Measurements from ENCODE around the gene CANX. TPM values are rescaled to one million over a fixed set of nuclear protein-coding genes. Genes with fewer than 3 reads are reported as not detected.
"Not testable (repeated sequence)": the region's sequence is repeated elsewhere in the genome, so short reads cannot be mapped to it uniquely, and the experiment has no call there.

CANX gene
- total RNA-seq, 1 donor from 2014 or later, result 451 TPM

DNA sequence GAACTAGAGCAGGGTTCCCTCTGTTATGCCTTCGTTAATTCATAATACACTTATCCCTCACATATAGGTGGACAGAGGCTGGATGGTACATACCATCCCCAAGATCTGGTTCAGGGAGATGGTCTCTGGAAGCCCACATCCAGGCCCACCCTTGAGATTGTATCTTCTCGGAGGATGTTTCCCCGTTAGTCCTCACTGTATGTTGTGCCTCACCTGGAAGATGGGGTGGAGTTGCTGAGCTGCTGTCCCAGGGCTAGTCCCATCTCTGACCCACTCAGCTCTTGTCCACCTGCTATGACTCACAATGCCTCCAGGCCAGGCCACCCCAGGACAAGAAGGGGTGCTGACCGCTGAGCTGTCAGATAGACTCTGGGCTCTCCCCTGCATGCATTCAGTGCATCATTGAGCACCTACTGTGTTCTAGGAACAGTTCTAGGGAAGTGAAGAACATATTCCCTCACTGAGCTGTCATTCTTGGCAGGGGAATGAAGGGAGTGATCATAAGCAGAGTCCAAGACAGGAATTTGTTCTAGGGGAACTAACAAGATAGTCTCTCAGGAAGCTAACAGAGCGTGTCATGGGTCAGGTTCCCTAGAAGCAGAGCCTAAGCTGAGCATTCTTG is 17.9 kb upstream of the CANX start, which contains the start of gene CBY3:
CBY3 (minus strand) TSS at position 255 of the 622 bp plus-strand sequence; CDS start at position 139, 116 bp downstream.
- H3K4me1 Mint-ChIP-seq (ENCODE audit: low read depth), result peaks cover 21% of the 10 kb centered on the region
- H3K27ac Mint-ChIP-seq, result no peak within 1 kb of the TSS
- intact Hi-C loops (cut with micrococcal nuclease), result no loop called here
- no peak for DNase-seq (ENCODE audit: low spot score)
- peak within 1 kb of the TSS; percentile 63 for H3K4me3 Mint-ChIP-seq
- no peaks in the 10 kb centered on the region for H3K27me3 Mint-ChIP-seq (ENCODE audit: insufficient read depth)
- H3K9me3 Mint-ChIP-seq, result peaks cover 4% of the 10 kb centered on the region
- peaks cover 15% of the 10 kb centered on the region for H3K36me3 Mint-ChIP-seq (ENCODE audit: low read depth)

DNA sequence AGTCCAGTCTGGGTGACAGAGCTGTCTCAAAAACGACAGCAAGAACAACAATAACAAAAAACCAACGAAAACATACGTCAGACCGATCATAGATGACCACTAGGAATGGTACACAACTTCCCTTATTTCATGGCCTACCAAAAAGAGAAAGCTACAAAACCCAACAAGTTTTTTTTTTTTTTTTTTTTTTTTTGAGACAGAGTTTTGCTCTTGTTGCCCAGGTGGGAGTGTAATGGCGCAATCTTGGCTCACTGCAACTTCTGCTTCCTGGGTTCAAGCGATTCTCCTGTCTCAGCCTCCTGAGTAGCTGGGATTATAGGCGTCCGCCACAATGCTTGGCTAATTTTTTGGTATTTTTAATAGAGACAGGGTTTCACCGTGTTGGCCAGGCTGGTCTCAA is 9.6 kb upstream of the CANX start:
- H3K4me3 Mint-ChIP-seq; intact Hi-C loops (cut with micrococcal nuclease); H3K27me3 Mint-ChIP-seq (ENCODE audit: insufficient read depth); H3K4me1 Mint-ChIP-seq (ENCODE audit: low read depth); H3K36me3 Mint-ChIP-seq (ENCODE audit: low read depth); H3K9me3 Mint-ChIP-seq; DNase-seq (ENCODE audit: low spot score); H3K27ac Mint-ChIP-seq: not testable (repeated sequence)

DNA sequence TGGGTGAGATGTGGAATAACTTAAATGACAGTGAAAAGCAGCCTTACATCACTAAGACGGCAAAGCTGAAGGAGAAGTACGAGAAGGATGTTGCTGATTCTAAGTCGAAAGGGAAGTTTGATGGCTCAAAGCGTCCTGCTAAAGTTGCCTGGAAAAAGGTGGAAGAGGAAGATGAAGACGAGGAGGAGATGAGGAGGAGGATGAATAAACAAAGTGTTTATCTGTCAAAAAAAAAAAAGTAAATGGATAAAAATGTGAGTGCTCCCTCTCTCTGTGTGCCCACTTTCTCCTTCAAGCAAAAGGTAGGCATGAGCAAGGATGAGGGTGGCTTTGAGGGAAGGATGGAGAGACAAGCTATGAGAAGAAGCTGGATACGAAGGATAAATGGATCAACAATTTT is 4.2 kb upstream of the CANX start:
- Mint-ChIP-seq H3K27ac (no peak overlapping the region), H3K4me3 (no peak overlapping the region), H3K9me3 (no peaks in the 10 kb centered on the region), H3K36me3 (ENCODE audit: low read depth) (peaks cover 4% of the 10 kb centered on the region), H3K27me3 (ENCODE audit: insufficient read depth) (no peaks in the 10 kb centered on the region), H3K4me1 (ENCODE audit: low read depth) (peaks cover 13% of the 10 kb centered on the region)
- intact Hi-C loops (cut with micrococcal nuclease), result loop anchor here (10.0 kb wide), 3 partner anchors 600 to 1070 kb away; partner anchors contain the start of genes CLK4, CNOT6 and MAPK9
- no peak for DNase-seq (ENCODE audit: low spot score)

GRCh38 chr5:179696603-179697002 is 2.2 kb upstream of the CANX start:
- no peaks in the 10 kb centered on the region for H3K9me3 Mint-ChIP-seq
- H3K4me3 Mint-ChIP-seq, result no peak overlapping the region
- intact Hi-C loops (cut with micrococcal nuclease), result loop anchor here (5.0 to 10.0 kb wide), 4 partner anchors 211 to 1072 kb away; partner anchors contain the start of genes CLK4, CNOT6, MAPK9 and TBC1D9B
- H3K27ac Mint-ChIP-seq, result peak overlapping the region; percentile 9
- DNase-seq (ENCODE audit: low spot score), result no peak
- H3K4me1 Mint-ChIP-seq (ENCODE audit: low read depth), result peaks cover 21% of the 10 kb centered on the region
- peaks cover 10% of the 10 kb centered on the region for H3K36me3 Mint-ChIP-seq (ENCODE audit: low read depth)
- no peaks in the 10 kb centered on the region for H3K27me3 Mint-ChIP-seq (ENCODE audit: insufficient read depth)

DNA sequence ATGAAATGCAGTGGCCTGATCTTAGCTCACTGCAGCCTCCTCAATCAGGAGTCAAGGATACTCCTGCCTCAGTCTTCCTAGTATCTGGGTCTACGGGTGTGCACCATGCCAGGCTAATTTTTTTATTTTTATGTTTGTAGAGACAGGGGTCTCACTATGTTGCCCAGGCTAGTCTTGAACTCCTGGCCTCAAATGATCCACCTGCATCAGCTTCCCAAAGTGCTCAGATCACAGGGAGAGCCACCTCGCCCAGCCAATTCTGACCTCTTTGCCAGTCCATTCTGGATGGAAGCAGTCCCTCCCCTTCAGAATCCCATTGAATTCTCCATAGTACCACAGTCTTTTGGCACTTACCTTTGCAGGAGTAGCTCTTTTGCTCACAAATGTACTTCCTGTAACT is 1.7 kb upstream of the CANX start:
- intact Hi-C loops (cut with micrococcal nuclease), result loop anchor here (5.0 to 10.0 kb wide), 4 partner anchors 210 to 1072 kb away; partner anchors contain the start of genes CLK4, CNOT6, MAPK9 and TBC1D9B
- peaks cover 11% of the 10 kb centered on the region for H3K36me3 Mint-ChIP-seq (ENCODE audit: low read depth)

GRCh38 chr5:179697543-179697942 is 1.2 kb upstream of the CANX start:
- H3K27me3 Mint-ChIP-seq (ENCODE audit: insufficient read depth); H3K9me3 Mint-ChIP-seq; DNase-seq (ENCODE audit: low spot score): not testable (repeated sequence)
- H3K27ac Mint-ChIP-seq, result peak overlapping the region; percentile 100
- peak overlapping the region; percentile 100 for H3K4me3 Mint-ChIP-seq
- peaks cover 26% of the 10 kb centered on the region for H3K4me1 Mint-ChIP-seq (ENCODE audit: low read depth)
- intact Hi-C loops (cut with micrococcal nuclease), result loop anchor here (5.0 to 10.0 kb wide), 4 partner anchors 210 to 1073 kb away; partner anchors contain the start of genes CLK4, CNOT6, MAPK9 and TBC1D9B
- peaks cover 15% of the 10 kb centered on the region for H3K36me3 Mint-ChIP-seq (ENCODE audit: low read depth)

More for the DNA sequence above, 1.7 kb upstream of the CANX start:
- H3K4me3 Mint-ChIP-seq, result peak overlapping the region; percentile 100
- H3K4me1 Mint-ChIP-seq (ENCODE audit: low read depth), result peaks cover 22% of the 10 kb centered on the region
- DNase-seq (ENCODE audit: low spot score), result no peak
- peak overlapping the region; percentile 100 for H3K27ac Mint-ChIP-seq
- H3K9me3 Mint-ChIP-seq, result no peaks in the 10 kb centered on the region
- H3K27me3 Mint-ChIP-seq (ENCODE audit: insufficient read depth), result no peaks in the 10 kb centered on the region

- Mint-ChIP-seq H3K27ac (peak overlapping the region; percentile 100), H3K4me3 (peak overlapping the region; percentile 100), H3K4me1 (ENCODE audit: low read depth) (peaks cover 27% of the 10 kb centered on the region), H3K36me3 (ENCODE audit: low read depth) (peaks cover 16% of the 10 kb centered on the region), H3K27me3 (ENCODE audit: insufficient read depth) (no peaks in the 10 kb centered on the region), H3K9me3 (no peaks in the 10 kb centered on the region)
- intact Hi-C loops (cut with micrococcal nuclease), result loop anchor here (1.0 to 10.0 kb wide), 12 partner anchors 20 to 1073 kb away; partner anchors contain the start of genes CLK4, CNOT6, HNRNPH1 and MAML1
- peak; percentile 99 for DNase-seq (ENCODE audit: low spot score)
These were observed 503 bp upstream of the CANX start for GRCh38 chr5:179697993-179698934.

DNA sequence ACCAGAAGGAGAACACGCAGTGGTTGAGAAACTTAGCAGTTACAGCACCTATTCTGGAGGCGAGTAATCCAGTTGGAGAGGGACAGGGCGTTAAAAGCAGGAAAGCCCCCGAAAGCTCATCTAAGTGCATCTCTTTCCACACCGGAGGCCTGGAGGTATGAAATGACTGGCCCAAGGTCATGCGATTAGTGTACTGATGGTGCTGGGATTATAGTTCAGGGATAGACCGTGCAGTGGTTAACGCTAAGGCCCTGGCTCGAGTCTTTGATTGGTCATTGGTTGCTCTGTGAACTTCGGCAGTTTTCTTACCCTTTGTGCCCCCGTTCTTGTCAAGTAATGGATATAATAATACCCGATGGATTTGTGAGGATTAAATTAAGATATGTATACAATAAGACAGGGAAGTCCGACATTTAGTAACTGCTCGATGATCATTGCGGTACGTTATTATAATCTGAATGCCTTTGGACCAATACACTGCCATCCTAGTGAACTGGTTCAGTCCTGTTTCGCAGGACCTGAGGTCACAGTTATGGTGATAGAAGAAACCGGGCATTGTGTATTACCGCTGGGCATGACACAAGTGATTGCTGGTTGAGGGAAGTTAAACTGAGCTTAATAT is 960 bp downstream of the CANX start:
- Mint-ChIP-seq H3K4me1 (ENCODE audit: low read depth) (peaks cover 36% of the 10 kb centered on the region), H3K27me3 (ENCODE audit: insufficient read depth) (no peaks in the 10 kb centered on the region), H3K4me3 (peak overlapping the region; percentile 100), H3K36me3 (ENCODE audit: low read depth) (peaks cover 22% of the 10 kb centered on the region), H3K9me3 (no peaks in the 10 kb centered on the region), H3K27ac (peak overlapping the region; percentile 99)
- intact Hi-C loops (cut with micrococcal nuclease), result loop anchor here (2.0 to 10.0 kb wide), 7 partner anchors 41 to 1075 kb away; partner anchors contain the start of genes CLK4, CNOT6, MAPK9 and MRNIP
- peak; percentile 27 for DNase-seq (ENCODE audit: low spot score)

GRCh38 chr5:179700401-179700918 is 1.7 kb downstream of the CANX start:
- peak overlapping the region; percentile 99 for H3K27ac Mint-ChIP-seq
- H3K4me1 Mint-ChIP-seq (ENCODE audit: low read depth), result peaks cover 39% of the 10 kb centered on the region
- peaks cover 26% of the 10 kb centered on the region for H3K36me3 Mint-ChIP-seq (ENCODE audit: low read depth)
- H3K27me3 Mint-ChIP-seq (ENCODE audit: insufficient read depth), result no peaks in the 10 kb centered on the region
- intact Hi-C loops (cut with micrococcal nuclease), result no loop called here
- H3K4me3 Mint-ChIP-seq, result peak overlapping the region; percentile 100
- no peak for DNase-seq (ENCODE audit: low spot score)
- H3K9me3 Mint-ChIP-seq, result no peaks in the 10 kb centered on the region

DNA sequence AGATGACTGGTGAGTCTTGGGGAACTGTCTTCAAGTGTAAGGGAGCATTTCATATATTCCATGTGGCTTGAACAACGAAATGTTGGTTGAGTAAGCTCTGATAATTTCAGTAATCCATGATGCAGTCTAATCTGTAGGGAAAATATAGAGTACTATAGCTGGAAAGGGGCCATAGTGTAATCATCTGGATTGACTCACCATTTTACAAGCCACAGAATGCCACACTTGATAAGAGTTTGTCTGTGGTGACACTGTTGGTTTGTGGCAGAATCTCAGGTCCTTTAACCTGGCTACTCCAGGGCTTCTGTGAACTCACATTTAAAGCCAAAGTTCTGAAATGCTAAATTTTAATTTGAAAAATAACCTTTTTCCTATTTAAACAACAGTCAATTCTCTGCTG is 17.5 kb downstream of the CANX start:
- no peak for DNase-seq (ENCODE audit: low spot score)
- Mint-ChIP-seq H3K27ac (peak overlapping the region; percentile 85), H3K36me3 (ENCODE audit: low read depth) (peaks cover 38% of the 10 kb centered on the region), H3K4me1 (ENCODE audit: low read depth) (peaks cover 15% of the 10 kb centered on the region), H3K9me3 (no peaks in the 10 kb centered on the region), H3K27me3 (ENCODE audit: insufficient read depth) (no peaks in the 10 kb centered on the region), H3K4me3 (no peak overlapping the region)
- intact Hi-C loops (cut with micrococcal nuclease), result loop anchor here (2.0 kb wide), 1 partner anchor 15 kb away; no protein-coding TSS in a partner anchor

GRCh38 chr5:179720222-179720621 is 21.5 kb downstream of the CANX start:
- intact Hi-C loops (cut with micrococcal nuclease), result no loop called here
- H3K27me3 Mint-ChIP-seq (ENCODE audit: insufficient read depth), result no peaks in the 10 kb centered on the region
- no peak for DNase-seq (ENCODE audit: low spot score)
- no peak overlapping the region for H3K4me3 Mint-ChIP-seq
- no peaks in the 10 kb centered on the region for H3K9me3 Mint-ChIP-seq
- no peak overlapping the region for H3K27ac Mint-ChIP-seq
- peaks cover 20% of the 10 kb centered on the region for H3K4me1 Mint-ChIP-seq (ENCODE audit: low read depth)
- H3K36me3 Mint-ChIP-seq (ENCODE audit: low read depth), result peaks cover 59% of the 10 kb centered on the region

- Mint-ChIP-seq H3K27me3 (ENCODE audit: insufficient read depth) (no peaks in the 10 kb centered on the region), H3K27ac (peak overlapping the region; percentile 79), H3K4me3 (no peak overlapping the region), H3K36me3 (ENCODE audit: low read depth) (peaks cover 54% of the 10 kb centered on the region), H3K4me1 (ENCODE audit: low read depth) (peaks cover 5% of the 10 kb centered on the region), H3K9me3 (no peaks in the 10 kb centered on the region)
- intact Hi-C loops (cut with micrococcal nuclease), result no loop called here
- no peak for DNase-seq (ENCODE audit: low spot score)
These were observed 25.4 kb downstream of the CANX start for GRCh38 chr5:179724163-179724562.

Measured in activated T-helper 1 cell treated with anti-CD3 and anti-CD28 coated beads, Interleukin-12 subunit alpha, Interleukin-12 subunit beta, Interleukin-2, Interleukin-4 antibody, amounts not matched to agents 30 ng/mL and 10 ng/mL and 1 ng/mL, durations not matched to agents 14 hours and 24 hours and 36 hours (primary cell).